HepG2 (cell line): ENCODE results near the gene UVSSA. TPM values are rescaled to one million over a fixed set of nuclear protein-coding genes. Genes with fewer than 3 reads are reported as not detected.

Experiments
- E2F5 ChIP-seq: sonication (generic); formaldehyde crosslinking; conservative IDR thresholded peaks from 2 replicates; pipeline ENCODE4 v1.4.0; 2020; ENCODE audit warnings: missing genetic modification reagents
- HHEX ChIP-seq: IDR thresholded peaks from 2 replicates; pipeline ENCODE4 v1.6.1; 2016; ENCODE audit warnings: control low read depth
- HNF1A ChIP-seq, 2 experiments: sonication (generic) in 1 of 2; formaldehyde crosslinking in 1 of 2; IDR thresholded peaks; 2 replicates each; pipeline versions ENCODE4 v1.4.0 to v1.6.1; 2016 to 2020; ENCODE audit warnings: borderline replicate concordance in 1 of 2, low read depth in 1 of 2, mild to moderate bottlenecking in 1 of 2, missing genetic modification reagents in 1 of 2
- HNF4G ChIP-seq, 2 experiments: sonication (generic) in 1 of 2; formaldehyde crosslinking in 1 of 2; IDR thresholded peaks; 2 replicates each; pipeline versions ENCODE4 v1.4.0 to v1.6.1; 2011 to 2020; ENCODE audit warnings: borderline replicate concordance in 2 of 2, low read depth in 2 of 2, mild to moderate bottlenecking in 2 of 2, low read length in 1 of 2, missing genetic modification reagents in 1 of 2, moderate library complexity in 1 of 2
- KDM2A ChIP-seq: sonication (generic); formaldehyde crosslinking; IDR thresholded peaks from 2 replicates; pipeline ENCODE4 v1.4.0; 2020; ENCODE audit warnings: low read depth, missing genetic modification reagents, borderline replicate concordance
- MXI1 ChIP-seq: IDR thresholded peaks from 3 replicates; pipeline ENCODE4 v1.6.1; 2012; ENCODE audit warnings: low read depth, low read length, inconsistent platforms, borderline replicate concordance
- PHF8 ChIP-seq: sonication (generic); formaldehyde crosslinking; IDR thresholded peaks from 2 replicates; pipeline ENCODE4 v1.5.0; 2020; ENCODE audit warnings: missing genetic modification reagents
- PLRG1 ChIP-seq: fragments of 450-650 bp; conservative IDR thresholded peaks from 2 replicates; pipeline ENCODE4 v1.6.1; 2016
- SIX1 ChIP-seq: sonication (generic); formaldehyde crosslinking; IDR thresholded peaks from 2 replicates; pipeline ENCODE4 v1.4.0; 2020; ENCODE audit warnings: missing genetic modification reagents, borderline replicate concordance
- TMF1 ChIP-seq: sonication (generic); formaldehyde crosslinking; IDR thresholded peaks from 2 replicates; pipeline ENCODE4 v1.8.1; 2022; ENCODE audit warnings: low read depth, missing genetic modification reagents
- ZBTB20 ChIP-seq: sonication (generic); formaldehyde crosslinking; IDR thresholded peaks from 2 replicates; pipeline ENCODE4 v1.8.1; 2023; ENCODE audit warnings: missing genetic modification reagents, low read depth, mild to moderate bottlenecking, borderline replicate concordance
- ZFP62 ChIP-seq: sonication (generic); formaldehyde crosslinking; IDR thresholded peaks from 2 replicates; pipeline ENCODE4 v1.4.0; 2020; ENCODE audit warnings: missing genetic modification reagents
- ZFP90 ChIP-seq: sonication (generic); formaldehyde crosslinking; IDR thresholded peaks from 2 replicates; pipeline ENCODE4 v1.8.0; 2022; ENCODE audit warnings: missing genetic modification reagents, mild to moderate bottlenecking, inconsistent platforms, borderline replicate concordance
- ZFY ChIP-seq: sonication (generic); formaldehyde crosslinking; IDR thresholded peaks from 2 replicates; pipeline ENCODE4 v1.4.0; 2020; ENCODE audit warnings: missing genetic modification reagents
- ZNF263 ChIP-seq: sonication (generic); formaldehyde crosslinking; IDR thresholded peaks from 2 replicates; pipeline ENCODE4 v1.4.0; 2020; ENCODE audit warnings: missing genetic modification reagents
- ZNF280B ChIP-seq: sonication (generic); formaldehyde crosslinking; IDR thresholded peaks from 2 replicates; pipeline ENCODE4 v1.5.0; 2020; ENCODE audit warnings: missing genetic modification reagents, mild to moderate bottlenecking, borderline replicate concordance
- ZNF441 ChIP-seq: sonication (generic); formaldehyde crosslinking; IDR thresholded peaks from 2 replicates; pipeline ENCODE4 v1.7.0; 2021; ENCODE audit warnings: missing genetic modification reagents, borderline replicate concordance
- ZNF451 ChIP-seq: sonication (generic); formaldehyde crosslinking; IDR thresholded peaks from 2 replicates; pipeline ENCODE4 v1.5.0; 2020; ENCODE audit warnings: mild to moderate bottlenecking, missing genetic modification reagents
- ZNF550 ChIP-seq: sonication (generic); formaldehyde crosslinking; IDR thresholded peaks from 2 replicates; pipeline ENCODE4 v1.4.0; 2020; ENCODE audit warnings: mild to moderate bottlenecking, missing genetic modification reagents, borderline replicate concordance
- ZNF577 ChIP-seq: sonication (generic); formaldehyde crosslinking; IDR thresholded peaks from 2 replicates; pipeline ENCODE4 v1.4.0; 2020; ENCODE audit warnings: mild to moderate bottlenecking, low read depth, missing genetic modification reagents, borderline replicate concordance
- ZNF746 ChIP-seq: sonication (generic); formaldehyde crosslinking; IDR thresholded peaks from 2 replicates; pipeline ENCODE4 v1.8.0; 2022; ENCODE audit warnings: mild to moderate bottlenecking, missing genetic modification reagents
- ZSCAN30 ChIP-seq: sonication (generic); formaldehyde crosslinking; IDR thresholded peaks from 2 replicates; pipeline ENCODE4 v1.5.0; 2020; ENCODE audit warnings: mild to moderate bottlenecking, missing genetic modification reagents
- polyA plus RNA-seq, 8 experiments: library from polyadenylated mRNA; depleted of rRNA in 3 of 8; stranded (reverse) in 7 of 8; unstranded in 1 of 8; fragments of >200 nt; fragmentation: Illumina TruSeq in 4 of 8; extraction: Trizol in 4 of 8; gene quantifications; 2 replicates each; pipeline versions ENCODE4 v1.2.1 to v1.2.3, GENCODE V29; 2011 to 2016; ENCODE audit warnings: low read depth in 4 of 8, missing spikeins in 1 of 8, mixed read lengths in 1 of 8; ENCODE audit not compliant: insufficient read depth in 1 of 8
- total RNA-seq, 5 experiments: library from RNA; depleted of rRNA; stranded (reverse); fragments of >200 nt; fragmentation: Illumina TruSeq; extraction: Trizol; gene quantifications; 2 replicates each; pipeline ENCODE4 v1.2.3, GENCODE V29; 2016; ENCODE audit warnings: low read depth in 1 of 5

The UVSSA gene
- total and polyA plus RNA-seq, 2 of the 13 experiments (the other 11 are each of a cell fraction or from before 2014, with no cell fraction given), result 4.6 to 8.4 TPM

- TF ChIP-seq ZFP90 (CRISPR knock-in tag) (no peak), ZSCAN30 (CRISPR knock-in tag) (no peak), ZNF746 (CRISPR knock-in tag) (no peak), ZNF441 (0 out of 2 replicates have a peak, but pooled peaks have one; percentile 46), SIX1 (CRISPR knock-in tag) (no peak), ZFP62 (no peak), PLRG1 (no peak), ZNF550 (CRISPR knock-in tag) (no peak), TMF1 (CRISPR knock-in tag) (peak; percentile 78; the same call in 1 of the 2 replicates), HNF4G (IDR thresholded peaks at IDR 0.05; ENCODE audit: borderline replicate concordance, low read depth, low read length) (no peak), HNF4G (CRISPR knock-in tag; IDR thresholded peaks at IDR 0.05; ENCODE audit: borderline replicate concordance, low read depth) (no peak), HNF1A (IDR thresholded peaks at IDR 0.05; ENCODE audit: low read depth) (no peak), HNF1A (CRISPR knock-in tag; IDR thresholded peaks at IDR 0.05; ENCODE audit: borderline replicate concordance) (no peak), ZNF280B (CRISPR knock-in tag) (0 out of 2 replicates have a peak, but pooled peaks have one; percentile 49), E2F5 (CRISPR knock-in tag) (0 out of 2 replicates have a peak, but pooled peaks have one; percentile 29), ZBTB20 (CRISPR knock-in tag) (no peak), HHEX (CRISPR knock-in tag) (no peak), ZNF451 (CRISPR knock-in tag) (no peak), MXI1 (peak; percentile 8; the same call in 1 of the 3 replicates), ZNF577 (CRISPR knock-in tag) (no peak), ZFY (CRISPR knock-in tag) (peak; percentile 93), KDM2A (CRISPR knock-in tag) (peak; percentile 38; the same call in 1 of the 2 replicates), PHF8 (peak; percentile 87), ZNF263 (CRISPR knock-in tag) (0 out of 2 replicates have a peak, but pooled peaks have one; percentile 46)
Measured at GRCh38 chr4:1347410-1347864, 429 bp downstream of the UVSSA start (continued).
